Upper lobe of left lung (tissue), 6 donors: ENCODE results near the gene SLIT1. TPM values are rescaled to one million over a fixed set of nuclear protein-coding genes. Genes with fewer than 3 reads are reported as not detected.

Experiments used
- ATAC-seq, 2 donors: fragments of 200-7000 bp; cut with Tn5 transposase; one replicate each; pipeline ENCODE4 v1.9.1; 2022; ENCODE audit warnings: mild to moderate bottlenecking in 2 of 2, moderate library complexity in 2 of 2; ENCODE audit not compliant: low FRiP score in 2 of 2
- DNase-seq, 2 donors: peaks; one replicate each; pipeline ENCODE4 v3.0.0-alpha.2; 2019 to 2020
- H3K27ac ChIP-seq, 4 donors: fragments of 200-600 bp; sonication (generic); one replicate each; pipeline ENCODE4 v1.5.1; 2016 to 2019
- H3K27me3 ChIP-seq, 4 donors: fragments of 200-600 bp; sonication (generic); one replicate each; pipeline ENCODE4 v1.5.1; 2017 to 2019
- H3K36me3 ChIP-seq, 4 donors: fragments of 200-600 bp; sonication (generic); one replicate each; pipeline ENCODE4 v1.5.1; 2016 to 2019
- H3K4me1 ChIP-seq, 4 donors: fragments of 200-600 bp; sonication (generic); one replicate each; pipeline ENCODE4 v1.5.1; 2018 to 2019
- H3K4me3 ChIP-seq, 4 donors: fragments of 200-600 bp; sonication (generic); one replicate each; pipeline ENCODE4 v1.5.1; 2017 to 2019; ENCODE audit warnings: mild to moderate bottlenecking in 2 of 4, moderate library complexity in 1 of 4
- H3K9me3 ChIP-seq, 4 donors: fragments of 200-600 bp; sonication (generic); one replicate each; pipeline ENCODE4 v1.5.1; 2018 to 2019
- CTCF ChIP-seq, 6 experiments: fragments of 450-650 bp in 4 of 6; fragments of 200-600 bp in 2 of 6; sonication (generic) in 2 of 6; IDR thresholded peaks; one replicate each; pipeline ENCODE4 v1.5.1; 2016 to 2019; ENCODE audit warnings: antibody characterized with exemption in 6 of 6
- EP300 ChIP-seq, 4 donors: sonication (generic); formaldehyde crosslinking; IDR thresholded peaks; one replicate each; pipeline ENCODE4 v1.5.1; 2017; ENCODE audit warnings: antibody characterized with exemption in 4 of 4, control low read depth in 2 of 4
- POLR2A ChIP-seq, 4 donors: fragments of 450-650 bp; IDR thresholded peaks; one replicate each; pipeline ENCODE4 v1.5.1; 2016 to 2017; ENCODE audit warnings: antibody characterized with exemption in 4 of 4, mild to moderate bottlenecking in 2 of 4
- POLR2AphosphoS5 ChIP-seq, 2 donors: sonication (generic); formaldehyde crosslinking; IDR thresholded peaks; one replicate each; pipeline ENCODE4 v1.5.1; 2017; ENCODE audit warnings: antibody characterized with exemption in 2 of 2
- WGBS, 2 donors: methylation state at CpG; one replicate each; pipeline ENCODE4 v1.1.5; 2017 to 2018; 5-methylcytosine and 5-hydroxymethylcytosine counted together
- total RNA-seq, 6 donors: library from RNA; depleted of rRNA in 4 of 6; stranded (reverse); fragments of >200 nt in 4 of 6; gene quantifications; one replicate each; pipeline versions ENCODE4 v1.1.0 to v1.2.1, GENCODE V29; 2016 to 2021
- donor health status: DM: no; HTN: no; CAD: no; lungs with moderate emphysema.
- donor health status: DM: no; HTN: yes; CAD: no; lungs with severe emphysema.

Gene SLIT1
- total RNA-seq, 6 donors from 2014 or later, result 0.30 to 1.6 (median 0.54) TPM; not detected in 1

GRCh38 chr10:97131666-97132065, 54.1 kb downstream of the SLIT1 start:
- Histone ChIP-seq H3K27ac (no peak overlapping the region), H3K4me1 (peaks cover 0 to 21% (median 0%) of the 10 kb centered on the region in 4 donors), H3K4me3 (no peak overlapping the region), H3K27me3 (no peaks in the 10 kb centered on the region), H3K9me3 (no peaks in the 10 kb centered on the region), H3K36me3 (no peaks in the 10 kb centered on the region)
- no peak for ATAC-seq
- 43 to 55% methylated on average over 7 to 9 of the region's 9 CpGs for WGBS, 2 donors
- TF ChIP-seq POLR2AphosphoS5 (IDR thresholded peaks at IDR 0.05) (no peak), EP300 (IDR thresholded peaks at IDR 0.05) (no peak), POLR2A (IDR thresholded peaks at IDR 0.05) (no peak), CTCF (IDR thresholded peaks at IDR 0.05) (no peak)
- peak in 1 of 2 donors; percentile 29 for DNase-seq

- no peak for TF ChIP-seq POLR2A (IDR thresholded peaks at IDR 0.05)
- TF ChIP-seq POLR2AphosphoS5 (IDR thresholded peaks at IDR 0.05), result no peak
- TF ChIP-seq CTCF (IDR thresholded peaks at IDR 0.05), result no peak
- TF ChIP-seq EP300 (IDR thresholded peaks at IDR 0.05), result no peak
- H3K27me3 ChIP-seq, result no peaks in the 10 kb centered on the region
- ATAC-seq (no peak), DNase-seq (no peak)
- WGBS, 2 donors, result 79% methylated on average over 8 of the region's 8 CpGs; no CpG with 5 or more reads in 1 of the 2 donors
- no peak overlapping the region for H3K4me3 ChIP-seq
- H3K36me3 ChIP-seq, result no peaks in the 10 kb centered on the region
- H3K27ac ChIP-seq, result no peak overlapping the region
- H3K9me3 ChIP-seq, result no peaks in the 10 kb centered on the region
- peaks cover 0 to 21% (median 0%) of the 10 kb centered on the region in 4 donors for H3K4me1 ChIP-seq
Measured at GRCh38 chr10:97131181-97131628, 54.6 kb downstream of the SLIT1 start.

GRCh38 chr10:97129666-97130065, 56.1 kb downstream of the SLIT1 start:
- peak in 1 of 2 donors; percentile 75 for DNase-seq

GRCh38 chr10:97128516-97129154, 57.1 kb downstream of the SLIT1 start:
- H3K27me3 ChIP-seq, result no peaks in the 10 kb centered on the region

More at GRCh38 chr10:97129666-97130065, 56.1 kb downstream of the SLIT1 start:
- peak in 1 of 2 donors; percentile 69 for ATAC-seq
- Histone ChIP-seq H3K27ac (no peak overlapping the region), H3K4me1 (peaks cover 0 to 21% (median 0%) of the 10 kb centered on the region in 4 donors), H3K36me3 (no peaks in the 10 kb centered on the region), H3K9me3 (no peaks in the 10 kb centered on the region), H3K27me3 (no peaks in the 10 kb centered on the region), H3K4me3 (no peak overlapping the region)
- TF ChIP-seq POLR2A (IDR thresholded peaks at IDR 0.05) (no peak), EP300 (IDR thresholded peaks at IDR 0.05) (no peak), CTCF (IDR thresholded peaks at IDR 0.05) (no peak), POLR2AphosphoS5 (IDR thresholded peaks at IDR 0.05) (no peak)
- 22 to 47% methylated on average over 10 to 11 of the region's 11 CpGs for WGBS, 2 donors

More at GRCh38 chr10:97128516-97129154, 57.1 kb downstream of the SLIT1 start:
- Histone ChIP-seq H3K4me1 (peaks cover 0 to 21% (median 0%) of the 10 kb centered on the region in 4 donors), H3K36me3 (no peaks in the 10 kb centered on the region), H3K9me3 (no peaks in the 10 kb centered on the region), H3K27ac (no peak overlapping the region), H3K4me3 (no peak overlapping the region)
- WGBS, 2 donors, result 61 to 71% methylated on average over 12 of the region's 12 CpGs
- DNase-seq (no peak), ATAC-seq (no peak)
- no peak for TF ChIP-seq POLR2A (IDR thresholded peaks at IDR 0.05)
- TF ChIP-seq EP300 (IDR thresholded peaks at IDR 0.05), result no peak
- TF ChIP-seq POLR2AphosphoS5 (IDR thresholded peaks at IDR 0.05), result no peak
- TF ChIP-seq CTCF (IDR thresholded peaks at IDR 0.05), result no peak
